HG02642 (cell line): ENCODE data around the gene ATP8B4.

Experiments used
- ATAC-seq: cut with Tn5 transposase; IDR thresholded peaks from one replicate; pipeline ENCODE4 v1.9.1; 2021; ENCODE audit warnings: mild to moderate bottlenecking; ENCODE audit not compliant: unreplicated experiment, poor library complexity

ATP8B4 gene

DNA sequence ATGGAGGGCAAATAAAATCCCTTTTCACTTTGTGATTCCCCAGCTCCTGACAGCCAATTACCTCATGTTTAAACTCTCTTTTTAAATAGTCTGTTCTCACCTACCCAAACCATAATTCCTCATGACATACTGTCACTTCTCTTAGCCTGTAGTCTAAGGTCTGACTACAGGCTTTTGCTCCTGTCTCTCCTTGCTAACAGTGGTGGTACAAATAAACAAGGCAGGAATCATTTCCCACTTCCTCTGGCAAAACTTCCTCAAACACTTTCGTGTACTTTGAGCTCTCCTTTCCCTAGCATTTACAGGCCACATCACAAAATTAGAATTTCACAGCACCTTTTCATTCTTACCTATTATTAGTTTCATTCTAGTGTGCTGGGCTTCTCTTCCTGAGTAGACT lies 51.8 kb downstream of the ATP8B4 start:
- ATAC-seq, result no peak

GRCh38 chr15:50066666-50067065 lies 52.4 kb downstream of the ATP8B4 start:
- no peak for ATAC-seq

GRCh38 chr15:50066202-50066601 lies 52.8 kb downstream of the ATP8B4 start:
- ATAC-seq, result no peak

- ATAC-seq, result no peak
These were observed 53.8 kb downstream of the ATP8B4 start for GRCh38 chr15:50065279-50065678.

DNA sequence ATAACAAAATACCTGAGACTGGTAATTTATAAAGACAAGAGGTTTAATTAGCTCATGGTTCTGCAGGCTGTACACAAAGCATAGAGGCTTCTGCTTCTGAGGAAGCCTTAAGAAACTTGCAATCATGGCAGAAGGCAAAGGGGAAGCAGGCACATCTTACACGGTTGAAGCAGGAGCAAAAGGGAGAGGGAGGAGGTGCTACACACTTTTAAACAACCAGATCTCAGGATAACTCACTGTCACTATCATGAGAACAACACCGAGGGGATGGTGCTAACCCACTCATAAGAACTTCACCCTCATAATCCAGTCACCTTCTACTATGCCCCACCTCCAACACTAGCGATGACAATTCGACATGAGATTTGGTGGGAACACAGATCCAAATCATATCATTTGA lies 54.4 kb downstream of the ATP8B4 start:
- no peak for ATAC-seq

DNA sequence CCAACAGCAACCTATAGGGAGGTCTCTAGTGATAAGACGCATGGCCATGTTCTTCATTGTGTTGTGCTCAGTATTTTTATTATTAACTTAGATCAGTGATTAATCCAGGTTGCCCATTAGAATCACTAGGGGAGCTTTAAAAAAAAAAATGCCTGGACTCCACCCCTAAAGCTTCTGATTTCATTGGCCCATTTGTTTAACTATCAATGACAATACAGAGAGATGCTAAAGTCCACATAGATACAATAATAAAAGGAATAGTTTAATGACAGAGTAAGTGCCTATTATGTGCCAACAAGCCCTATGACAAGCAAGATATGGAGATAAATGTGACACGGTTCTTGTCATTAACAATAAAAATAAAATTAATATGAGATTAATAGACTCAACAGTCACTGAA lies 55.8 kb downstream of the ATP8B4 start:
- ATAC-seq, result no peak

DNA sequence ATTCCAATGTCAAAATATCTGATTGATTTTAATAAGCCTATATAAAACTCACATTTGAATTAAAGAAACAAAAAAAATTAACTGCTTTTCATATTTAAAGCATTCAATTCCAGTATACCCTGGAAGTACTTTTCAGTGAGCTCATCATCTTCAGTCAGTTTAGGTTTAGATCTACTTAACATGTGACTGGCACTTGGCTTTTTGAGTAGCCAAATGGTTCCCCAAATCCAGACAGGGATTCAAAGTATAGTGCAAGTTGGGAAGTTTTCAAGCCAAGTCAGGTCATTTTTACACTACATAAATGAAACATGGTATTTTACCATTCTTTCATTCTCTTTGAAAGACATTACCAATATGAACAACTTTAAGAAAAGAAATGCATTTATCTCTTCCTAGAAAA lies 57.5 kb downstream of the ATP8B4 start:
- ATAC-seq, result no peak

GRCh38 chr15:50059883-50060282 lies 59.1 kb downstream of the ATP8B4 start:
- no peak for ATAC-seq

DNA sequence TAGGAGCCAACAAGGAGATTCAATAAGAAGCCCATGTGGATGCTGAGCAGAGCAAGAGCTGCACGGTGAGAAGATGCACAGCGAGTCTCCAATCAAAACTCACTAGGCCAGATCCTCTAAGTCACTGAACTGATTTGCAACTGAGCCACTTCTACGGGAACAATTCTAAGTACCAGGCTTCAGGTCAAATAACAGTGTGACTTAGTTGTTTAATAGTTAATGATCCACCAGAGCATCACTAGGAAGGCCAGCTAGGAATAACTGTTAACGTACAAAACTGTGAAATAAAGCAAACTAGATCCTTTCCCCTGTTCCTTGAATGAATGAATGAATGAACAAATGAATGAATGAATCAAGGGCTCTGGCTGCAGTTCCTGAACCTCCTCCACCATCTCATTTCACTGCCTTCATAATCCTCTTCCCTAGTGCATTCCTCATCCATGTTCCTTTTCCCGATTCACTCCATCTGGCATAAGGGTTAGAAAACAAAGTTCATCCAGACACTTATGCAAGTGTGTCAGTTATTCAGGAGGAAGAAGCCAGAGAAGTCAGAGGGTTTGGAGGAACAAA lies 59.7 kb downstream of the ATP8B4 start:
- no peak for ATAC-seq

DNA sequence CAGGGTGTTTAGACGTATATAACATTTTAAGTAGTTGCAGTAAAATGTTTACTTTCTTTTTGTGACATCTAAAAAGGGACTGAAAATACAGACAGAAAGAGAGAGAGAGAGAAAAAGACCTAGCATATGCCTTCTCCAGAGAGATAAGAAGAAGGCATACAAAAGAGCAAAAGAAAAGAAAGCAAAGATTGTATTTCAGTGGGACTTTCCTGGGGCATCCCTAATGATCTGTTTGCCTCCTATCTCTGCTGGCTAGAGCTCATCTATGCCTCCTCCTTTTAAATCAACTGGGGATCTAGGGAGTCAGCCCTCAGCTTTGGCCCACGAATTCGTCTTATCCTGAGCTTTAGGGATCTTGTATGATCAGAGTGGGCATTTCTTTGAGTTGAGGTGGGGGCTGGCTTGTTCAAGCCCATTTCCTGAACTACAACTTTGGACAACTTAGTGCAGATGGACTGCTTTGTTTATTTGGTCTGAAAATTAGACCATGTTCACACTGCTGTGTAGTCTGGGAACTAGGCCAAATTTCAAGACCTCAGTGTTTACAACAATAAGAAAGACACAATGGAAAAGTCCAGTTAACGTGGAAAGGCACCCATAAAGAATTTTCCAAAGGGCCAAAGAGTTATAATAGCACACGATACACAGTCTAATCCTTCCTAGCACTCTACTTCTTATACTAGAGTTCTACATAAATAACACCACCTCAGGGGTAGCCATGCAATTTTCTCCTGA lies 61.0 kb downstream of the ATP8B4 start:
- no peak for ATAC-seq

GRCh38 chr15:50057196-50057595 lies 61.8 kb downstream of the ATP8B4 start:
- no peak for ATAC-seq

GRCh38 chr15:50055750-50056157 lies 63.3 kb downstream of the ATP8B4 start:
- no peak for ATAC-seq

GRCh38 chr15:50055332-50055731 lies 63.7 kb downstream of the ATP8B4 start:
- ATAC-seq, result no peak

GRCh38 chr15:50053055-50053856 lies 65.8 kb downstream of the ATP8B4 start:
- no peak for ATAC-seq

GRCh38 chr15:50051811-50052419 lies 67.1 kb downstream of the ATP8B4 start:
- ATAC-seq, result no peak

- no peak for ATAC-seq
These were observed 67.9 kb downstream of the ATP8B4 start for GRCh38 chr15:50050986-50051743.

GRCh38 chr15:50049871-50050270 lies 69.2 kb downstream of the ATP8B4 start:
- ATAC-seq, result no peak

- ATAC-seq, result no peak
These were observed 72.2 kb downstream of the ATP8B4 start for GRCh38 chr15:50046867-50047266.

DNA sequence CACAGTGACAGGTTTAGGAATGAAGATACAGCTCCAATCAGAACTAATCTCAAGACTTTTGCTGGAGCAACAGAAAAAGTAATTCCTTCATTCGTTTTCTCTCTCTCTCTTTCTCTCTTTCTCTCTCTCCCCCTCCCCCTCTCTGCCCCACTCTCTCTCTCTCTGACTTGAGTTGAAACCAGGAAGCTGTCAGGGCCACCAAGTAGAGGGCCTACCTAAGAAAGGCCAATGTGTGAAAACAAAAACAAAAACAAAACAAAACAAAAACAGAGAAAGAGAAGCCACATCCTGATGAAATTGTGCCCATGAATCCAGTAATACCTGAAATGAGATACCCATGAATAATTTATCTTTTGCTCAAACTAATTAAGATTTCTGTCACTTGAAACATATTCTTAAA lies 72.9 kb downstream of the ATP8B4 start:
- no peak for ATAC-seq

- ATAC-seq, result no peak
These were observed 74.1 kb downstream of the ATP8B4 start for GRCh38 chr15:50044904-50045303.
